ENCODE results near the gene DDX23. TPM values are rescaled to one million over a fixed set of nuclear protein-coding genes. Genes with fewer than 3 reads are reported as not detected.
A peak's percentile ranks its signal among the peaks of the same experiment; 100 is the strongest.

Gene DDX23
- total RNA-seq, 1 experiment from 2014 or later = 37.0 TPM

DNA sequence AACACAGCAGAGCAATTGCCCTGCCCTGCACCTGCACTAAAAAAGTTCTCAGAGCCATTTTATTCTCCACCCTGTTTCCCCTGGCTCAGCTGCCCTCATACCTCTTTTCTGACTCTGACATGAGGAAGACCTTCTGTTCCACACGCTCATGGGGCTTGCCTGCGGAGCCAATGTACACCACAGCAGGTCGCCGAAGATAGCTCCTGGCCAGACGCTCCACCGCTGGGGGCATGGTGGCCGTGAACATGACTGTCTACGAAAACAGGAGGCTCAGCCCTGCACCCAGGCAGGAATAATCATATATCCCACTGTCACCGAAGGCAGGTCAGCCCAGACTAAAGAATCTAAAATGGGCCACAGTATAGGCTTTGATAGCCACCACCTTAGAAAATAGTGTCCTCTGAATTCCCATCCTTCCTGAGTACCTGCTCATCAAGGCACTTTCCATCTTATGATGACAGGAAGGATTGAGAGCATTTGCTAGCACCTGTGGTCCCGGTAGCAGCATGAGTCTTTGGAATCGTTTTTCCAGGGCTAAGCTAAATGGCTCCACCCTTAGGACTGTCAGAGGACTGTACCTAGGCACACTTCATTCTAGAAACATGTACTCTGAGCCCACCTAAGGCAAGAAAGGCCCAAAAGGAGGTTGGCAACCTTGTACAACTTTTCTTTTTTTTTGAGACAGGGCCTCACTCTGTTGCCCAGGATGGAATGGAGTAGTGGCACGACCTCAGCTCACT, 19.5 kb downstream of the DDX23 start:
- H3K79me2 ChIP-seq (ENCODE audit: low read length) = no peaks in the 10 kb centered on the region
- H3K27ac ChIP-seq (ENCODE audit: low read length) = no peak overlapping the region
- peaks cover 30% of the 10 kb centered on the region; the same call in 1 of the 2 replicates for H3K36me3 ChIP-seq (ENCODE audit: insufficient read depth, low read length)
- no peak overlapping the region for H3K4me3 ChIP-seq (ENCODE audit: low read length)
- 0 out of 2 replicates have a peak, but pooled peaks cover 11% of the 10 kb centered on the region for H4K20me1 ChIP-seq (ENCODE audit: insufficient read depth, low read depth, low read length)
- H3K4me2 ChIP-seq (ENCODE audit: low read depth, low read length, poor library complexity, severe bottlenecking) = no peak overlapping the region
- H3K9me2 ChIP-seq (replicated peaks; ENCODE audit: insufficient read depth, low read length) = no peaks in the 10 kb centered on the region
- no peaks in the 10 kb centered on the region for H3K4me1 ChIP-seq (ENCODE audit: low read length)
- no peak for DNase-seq
- H3K9me3 ChIP-seq (ENCODE audit: low read length) = no peaks in the 10 kb centered on the region
- H2AFZ ChIP-seq (ENCODE audit: low read length) = no peak overlapping the region
- no peaks in the 10 kb centered on the region for H3K27me3 ChIP-seq (ENCODE audit: low read length)
- H3K9ac ChIP-seq (ENCODE audit: low read length) = no peak overlapping the region

DNA sequence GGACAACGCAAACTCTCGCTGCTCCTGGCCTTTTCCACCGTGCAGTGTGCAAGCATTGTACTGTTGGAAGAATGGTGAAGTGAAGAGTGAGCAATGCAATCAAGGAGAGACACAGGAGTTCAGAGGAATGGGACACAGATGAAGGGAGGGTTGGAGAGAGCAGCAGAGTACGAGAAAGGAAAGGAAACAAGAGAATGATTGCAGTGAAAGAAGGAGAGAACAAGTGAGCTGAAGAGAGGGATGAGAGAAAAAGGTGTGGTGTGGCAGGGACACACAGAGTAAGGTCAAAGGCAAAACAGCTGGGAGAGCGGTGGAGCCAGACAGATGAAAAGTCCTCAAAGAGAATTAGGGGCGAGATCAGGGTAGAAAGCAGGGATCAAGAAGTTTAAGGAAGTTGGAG, 20.7 kb downstream of the DDX23 start:
- H3K27ac ChIP-seq (ENCODE audit: low read length) = no peak overlapping the region
- no peaks in the 10 kb centered on the region for H3K9me2 ChIP-seq (replicated peaks; ENCODE audit: insufficient read depth, low read length)
- H3K36me3 ChIP-seq (ENCODE audit: insufficient read depth, low read length) = peaks cover 27% of the 10 kb centered on the region; the same call in 1 of the 2 replicates
- DNase-seq = no peak
- 0 out of 2 replicates have a peak, but pooled peaks cover 17% of the 10 kb centered on the region for H4K20me1 ChIP-seq (ENCODE audit: insufficient read depth, low read depth, low read length)
- H3K9ac ChIP-seq (ENCODE audit: low read length) = no peak overlapping the region
- no peaks in the 10 kb centered on the region for H3K4me1 ChIP-seq (ENCODE audit: low read length)
- H2AFZ ChIP-seq (ENCODE audit: low read length) = no peak overlapping the region
- no peaks in the 10 kb centered on the region for H3K27me3 ChIP-seq (ENCODE audit: low read length)
- no peak overlapping the region for H3K4me3 ChIP-seq (ENCODE audit: low read length)
- H3K79me2 ChIP-seq (ENCODE audit: low read length) = no peaks in the 10 kb centered on the region
- no peaks in the 10 kb centered on the region for H3K9me3 ChIP-seq (ENCODE audit: low read length)
- no peak overlapping the region for H3K4me2 ChIP-seq (ENCODE audit: low read depth, low read length, poor library complexity, severe bottlenecking)

DNA sequence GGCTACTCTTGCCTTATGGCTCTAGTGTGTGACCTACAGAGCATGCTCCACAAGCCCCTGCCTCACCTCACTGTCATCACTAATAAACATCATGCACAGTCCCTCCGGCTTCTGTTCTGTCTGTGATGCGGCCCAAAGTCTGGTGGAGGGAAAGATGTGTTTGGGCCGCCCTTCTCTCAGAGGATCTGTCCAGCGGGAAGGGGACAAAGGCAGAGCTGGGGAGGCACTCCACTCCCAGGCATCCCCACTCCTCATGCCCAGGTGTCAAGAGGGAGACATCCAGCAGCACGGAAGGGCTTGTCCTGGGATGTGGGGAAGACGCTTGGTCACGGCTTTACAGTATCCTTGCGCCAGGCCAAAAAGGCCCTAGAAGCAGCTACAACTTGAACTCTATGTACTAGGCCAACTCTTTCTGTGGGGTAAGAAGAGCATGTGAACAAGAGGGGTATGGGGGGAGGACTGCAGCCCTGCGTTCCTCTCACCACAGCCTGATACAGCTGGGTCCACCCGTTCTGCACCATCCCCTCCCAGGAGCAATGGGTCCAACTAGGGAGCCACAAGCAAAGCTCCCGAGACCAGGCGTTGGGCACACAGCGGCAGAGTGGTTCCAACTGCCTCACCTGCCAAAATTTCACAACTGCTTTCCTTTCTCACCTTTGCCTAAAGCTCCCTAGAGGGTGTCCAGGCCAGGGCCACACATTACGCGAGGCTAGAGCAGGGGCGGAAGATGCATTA, 23.0 kb downstream of the DDX23 start:
- Histone ChIP-seq H3K9me3 (ENCODE audit: low read length) (no peaks in the 10 kb centered on the region), H3K79me2 (ENCODE audit: low read length) (no peaks in the 10 kb centered on the region), H3K4me1 (ENCODE audit: low read length) (no peaks in the 10 kb centered on the region; the same call in 1 of the 2 replicates), H3K36me3 (ENCODE audit: insufficient read depth, low read length) (peaks cover 23% of the 10 kb centered on the region; the same call in 1 of the 2 replicates), H3K27ac (ENCODE audit: low read length) (no peak overlapping the region), H3K4me3 (ENCODE audit: low read length) (no peak overlapping the region), H3K4me2 (ENCODE audit: low read depth, low read length, poor library complexity, severe bottlenecking) (no peak overlapping the region), H3K9me2 (replicated peaks; ENCODE audit: insufficient read depth, low read length) (no peaks in the 10 kb centered on the region), H3K9ac (ENCODE audit: low read length) (no peak overlapping the region), H4K20me1 (ENCODE audit: insufficient read depth, low read depth, low read length) (0 out of 2 replicates have a peak, but pooled peaks cover 19% of the 10 kb centered on the region), H2AFZ (ENCODE audit: low read length) (no peak overlapping the region), H3K27me3 (ENCODE audit: low read length) (no peaks in the 10 kb centered on the region)
- no peak for DNase-seq

DNA sequence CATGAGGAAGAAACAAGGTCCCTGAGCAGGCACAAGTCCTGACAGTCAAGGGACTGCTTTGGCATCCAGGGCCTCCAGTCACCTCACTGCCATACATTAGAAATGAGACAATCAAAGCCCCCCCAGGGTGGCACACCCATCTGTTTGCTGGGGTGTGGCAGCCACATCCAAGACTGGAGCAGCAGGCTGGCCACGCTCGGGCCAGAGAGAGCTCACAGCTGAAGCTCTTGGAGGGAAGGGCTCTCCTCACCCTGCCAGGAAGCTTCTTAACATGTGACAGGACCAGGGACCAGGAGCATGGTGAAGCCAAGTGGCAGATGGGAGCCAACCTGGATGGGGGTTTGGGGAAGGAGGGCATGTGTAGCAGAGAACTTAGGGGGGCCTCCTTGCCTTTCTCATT, 23.7 kb downstream of the DDX23 start:
- Histone ChIP-seq H3K9me2 (replicated peaks; ENCODE audit: insufficient read depth, low read length) (no peaks in the 10 kb centered on the region), H3K4me1 (ENCODE audit: low read length) (no peaks in the 10 kb centered on the region; the same call in 1 of the 2 replicates), H3K4me2 (ENCODE audit: low read depth, low read length, poor library complexity, severe bottlenecking) (no peak overlapping the region), H2AFZ (ENCODE audit: low read length) (no peak overlapping the region), H3K9me3 (ENCODE audit: low read length) (no peaks in the 10 kb centered on the region), H4K20me1 (ENCODE audit: insufficient read depth, low read depth, low read length) (0 out of 2 replicates have a peak, but pooled peaks cover 19% of the 10 kb centered on the region), H3K36me3 (ENCODE audit: insufficient read depth, low read length) (peaks cover 23% of the 10 kb centered on the region; the same call in 1 of the 2 replicates), H3K27me3 (ENCODE audit: low read length) (no peaks in the 10 kb centered on the region), H3K27ac (ENCODE audit: low read length) (no peak overlapping the region), H3K4me3 (ENCODE audit: low read length) (no peak overlapping the region), H3K79me2 (ENCODE audit: low read length) (no peaks in the 10 kb centered on the region), H3K9ac (ENCODE audit: low read length) (no peak overlapping the region)
- no peak for DNase-seq

GRCh38 chr12:48827513-48828096, 24.4 kb downstream of the DDX23 start:
- no peaks in the 10 kb centered on the region for H3K27me3 ChIP-seq (ENCODE audit: low read length)
- no peak overlapping the region for H3K9ac ChIP-seq (ENCODE audit: low read length)
- H3K27ac ChIP-seq (ENCODE audit: low read length) = no peak overlapping the region
- no peak overlapping the region for H3K4me3 ChIP-seq (ENCODE audit: low read length)
- H3K4me1 ChIP-seq (ENCODE audit: low read length) = no peaks in the 10 kb centered on the region; the same call in 1 of the 2 replicates
- H4K20me1 ChIP-seq (ENCODE audit: insufficient read depth, low read depth, low read length) = 0 out of 2 replicates have a peak, but pooled peaks cover 19% of the 10 kb centered on the region
- no peak for DNase-seq
- no peaks in the 10 kb centered on the region for H3K79me2 ChIP-seq (ENCODE audit: low read length)
- no peaks in the 10 kb centered on the region for H3K9me3 ChIP-seq (ENCODE audit: low read length)
- no peaks in the 10 kb centered on the region for H3K9me2 ChIP-seq (replicated peaks; ENCODE audit: insufficient read depth, low read length)
- no peak overlapping the region for H2AFZ ChIP-seq (ENCODE audit: low read length)
- H3K4me2 ChIP-seq (ENCODE audit: low read depth, low read length, poor library complexity, severe bottlenecking) = no peak overlapping the region
- H3K36me3 ChIP-seq (ENCODE audit: insufficient read depth, low read length) = peaks cover 23% of the 10 kb centered on the region; the same call in 1 of the 2 replicates

GRCh38 chr12:48827026-48827425, 24.9 kb downstream of the DDX23 start:
- Histone ChIP-seq H3K4me1 (ENCODE audit: low read length) (no peaks in the 10 kb centered on the region; the same call in 1 of the 2 replicates), H2AFZ (ENCODE audit: low read length) (no peak overlapping the region), H3K36me3 (ENCODE audit: insufficient read depth, low read length) (peaks cover 19% of the 10 kb centered on the region; the same call in 1 of the 2 replicates), H3K27me3 (ENCODE audit: low read length) (no peaks in the 10 kb centered on the region), H3K9ac (ENCODE audit: low read length) (no peak overlapping the region), H3K4me2 (ENCODE audit: low read depth, low read length, poor library complexity, severe bottlenecking) (no peak overlapping the region), H3K9me3 (ENCODE audit: low read length) (no peaks in the 10 kb centered on the region), H4K20me1 (ENCODE audit: insufficient read depth, low read depth, low read length) (0 out of 2 replicates have a peak, but pooled peaks cover 19% of the 10 kb centered on the region), H3K9me2 (replicated peaks; ENCODE audit: insufficient read depth, low read length) (no peaks in the 10 kb centered on the region), H3K79me2 (ENCODE audit: low read length) (no peaks in the 10 kb centered on the region), H3K27ac (ENCODE audit: low read length) (no peak overlapping the region), H3K4me3 (ENCODE audit: low read length) (no peak overlapping the region)
- DNase-seq = no peak

DNA sequence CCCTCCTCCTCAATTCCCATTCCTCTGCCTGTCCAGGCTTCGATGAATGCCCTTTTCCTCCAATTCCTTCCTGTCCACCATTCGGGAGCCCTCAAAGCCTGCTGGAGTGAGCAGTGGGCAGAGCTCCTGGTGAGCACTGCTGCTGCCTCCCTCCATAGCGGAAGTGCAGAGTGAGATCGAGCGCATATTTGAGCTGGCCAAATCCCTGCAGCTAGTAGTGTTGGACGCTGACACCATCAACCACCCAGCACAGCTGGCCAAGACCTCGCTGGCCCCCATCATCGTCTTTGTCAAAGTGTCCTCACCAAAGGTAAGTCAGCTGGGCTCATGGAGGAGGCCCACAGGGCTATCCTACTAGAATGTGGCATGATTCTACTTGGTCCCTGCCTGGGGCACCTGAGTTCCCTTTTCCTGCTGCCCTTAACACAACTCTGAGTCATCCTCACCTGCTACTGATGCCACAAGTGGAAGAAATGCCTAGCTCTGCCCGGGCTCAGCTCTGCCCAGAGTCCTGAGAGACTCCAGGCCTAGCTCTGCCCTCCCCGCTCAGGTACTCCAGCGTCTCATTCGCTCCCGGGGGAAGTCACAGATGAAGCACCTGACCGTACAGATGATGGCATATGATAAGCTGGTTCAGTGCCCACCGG, 25.6 kb downstream of the DDX23 start:
- Histone ChIP-seq H3K27ac (ENCODE audit: low read length) (no peak overlapping the region), H3K4me2 (ENCODE audit: low read depth, low read length, poor library complexity, severe bottlenecking) (no peak overlapping the region), H3K4me3 (ENCODE audit: low read length) (no peak overlapping the region), H3K9me2 (replicated peaks; ENCODE audit: insufficient read depth, low read length) (no peaks in the 10 kb centered on the region), H4K20me1 (ENCODE audit: insufficient read depth, low read depth, low read length) (0 out of 2 replicates have a peak, but pooled peaks cover 19% of the 10 kb centered on the region), H3K9ac (ENCODE audit: low read length) (no peak overlapping the region), H3K79me2 (ENCODE audit: low read length) (no peaks in the 10 kb centered on the region), H3K36me3 (ENCODE audit: insufficient read depth, low read length) (peaks cover 13% of the 10 kb centered on the region; the same call in 1 of the 2 replicates), H3K9me3 (ENCODE audit: low read length) (no peaks in the 10 kb centered on the region), H3K27me3 (ENCODE audit: low read length) (no peaks in the 10 kb centered on the region), H3K4me1 (ENCODE audit: low read length) (no peaks in the 10 kb centered on the region; the same call in 1 of the 2 replicates), H2AFZ (ENCODE audit: low read length) (no peak overlapping the region)
- DNase-seq = peak; percentile 50

Data from Karpas-422 (cell line).